ENCODE measurements around the gene SLC16A4. TPM values are rescaled to one million over a fixed set of nuclear protein-coding genes. Genes with fewer than 3 reads are reported as not detected.

The SLC16A4 gene
- total RNA-seq, 4 donors from 2014 or later = 10.5 to 16.9 (median 15.2) TPM

DNA sequence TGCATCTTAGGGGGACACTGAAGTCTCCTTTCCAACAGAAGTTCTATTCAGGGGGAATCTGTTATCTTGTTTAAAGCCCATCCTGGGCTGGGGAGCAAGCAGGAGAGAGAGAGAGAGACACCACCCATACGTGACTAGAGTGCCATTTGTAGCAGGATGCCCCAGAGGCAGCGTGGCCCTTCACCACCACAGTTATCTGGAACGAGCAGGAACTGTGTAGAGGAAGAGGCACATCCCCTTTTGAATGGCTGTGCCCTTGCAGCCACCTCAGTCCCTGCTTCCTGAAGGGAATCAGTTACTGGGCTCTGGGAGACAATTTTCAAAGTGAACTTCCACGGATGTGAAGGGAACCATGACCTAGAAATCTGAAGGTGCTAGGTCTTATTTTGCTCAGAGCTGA lies 36.0 kb upstream of the SLC16A4 start:
- TF ChIP-seq EP300 (IDR thresholded peaks at IDR 0.05) (no peak), POLR2AphosphoS5 (IDR thresholded peaks at IDR 0.05) (no peak), POLR2A (IDR thresholded peaks at IDR 0.05) (no peak)
- TF ChIP-seq, protein P1, sequence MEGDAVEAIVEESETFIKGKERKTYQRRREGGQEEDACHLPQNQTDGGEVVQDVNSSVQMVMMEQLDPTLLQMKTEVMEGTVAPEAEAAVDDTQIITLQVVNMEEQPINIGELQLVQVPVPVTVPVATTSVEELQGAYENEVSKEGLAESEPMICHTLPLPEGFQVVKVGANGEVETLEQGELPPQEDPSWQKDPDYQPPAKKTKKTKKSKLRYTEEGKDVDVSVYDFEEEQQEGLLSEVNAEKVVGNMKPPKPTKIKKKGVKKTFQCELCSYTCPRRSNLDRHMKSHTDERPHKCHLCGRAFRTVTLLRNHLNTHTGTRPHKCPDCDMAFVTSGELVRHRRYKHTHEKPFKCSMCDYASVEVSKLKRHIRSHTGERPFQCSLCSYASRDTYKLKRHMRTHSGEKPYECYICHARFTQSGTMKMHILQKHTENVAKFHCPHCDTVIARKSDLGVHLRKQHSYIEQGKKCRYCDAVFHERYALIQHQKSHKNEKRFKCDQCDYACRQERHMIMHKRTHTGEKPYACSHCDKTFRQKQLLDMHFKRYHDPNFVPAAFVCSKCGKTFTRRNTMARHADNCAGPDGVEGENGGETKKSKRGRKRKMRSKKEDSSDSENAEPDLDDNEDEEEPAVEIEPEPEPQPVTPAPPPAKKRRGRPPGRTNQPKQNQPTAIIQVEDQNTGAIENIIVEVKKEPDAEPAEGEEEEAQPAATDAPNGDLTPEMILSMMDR (IDR thresholded peaks at IDR 0.05) = no peak
- H3K27ac ChIP-seq = no peak overlapping the region
- H3K4me1 ChIP-seq = no peaks in the 10 kb centered on the region
- 40 to 45% methylated on average over 1 to 2 of the region's 4 CpGs for WGBS, 2 donors (ENCODE audit: low coverage in 1 of 2)
- H3K27me3 ChIP-seq = peaks cover 23% of the 10 kb centered on the region
- H3K9me3 ChIP-seq = no peaks in the 10 kb centered on the region
- H3K36me3 ChIP-seq = no peaks in the 10 kb centered on the region
- no peak overlapping the region for H3K4me3 ChIP-seq
- no peak for ATAC-seq

DNA sequence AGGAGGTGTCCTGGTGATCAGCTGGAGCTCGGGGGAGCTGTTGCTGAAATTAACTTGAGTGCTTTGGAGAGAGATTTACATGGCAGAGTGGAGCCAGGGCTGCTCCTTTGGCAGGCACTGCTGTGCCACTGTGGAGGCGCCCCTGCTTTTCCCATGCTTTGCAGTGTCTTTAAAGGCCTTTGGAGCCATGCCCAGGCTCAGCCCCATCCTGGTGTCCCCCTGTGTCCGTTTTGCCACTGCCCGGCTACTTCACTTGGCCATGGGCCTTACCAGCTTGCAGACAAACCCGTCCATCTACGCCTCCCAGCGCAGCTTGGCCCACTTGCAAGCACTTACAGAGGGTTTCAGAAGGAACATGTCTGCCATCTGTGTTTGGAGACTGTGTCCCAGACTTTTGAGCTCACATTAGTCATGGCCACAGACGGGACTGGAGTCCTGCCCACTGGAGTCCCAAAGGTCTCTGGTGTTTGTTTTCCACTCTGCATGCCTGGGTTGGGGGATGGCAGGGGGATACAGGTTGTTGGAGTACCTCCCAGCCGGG lies 34.9 kb upstream of the SLC16A4 start:
- 45 to 65% methylated on average over 4 of the region's 9 CpGs for WGBS, 2 donors (ENCODE audit: low coverage in 1 of 2)
- H3K9me3 ChIP-seq = no peaks in the 10 kb centered on the region
- H3K27ac ChIP-seq = peak overlapping the region in 1 of 4 donors; percentile 42
- peak; percentile 42 for ATAC-seq
- H3K27me3 ChIP-seq = peaks cover 12% of the 10 kb centered on the region
- no peak overlapping the region for H3K4me3 ChIP-seq
- H3K4me1 ChIP-seq = no peaks in the 10 kb centered on the region
- TF ChIP-seq, protein P1 (IDR thresholded peaks at IDR 0.05) = no peak
- peak; percentile 35 for TF ChIP-seq POLR2AphosphoS5 (IDR thresholded peaks at IDR 0.05)
- TF ChIP-seq EP300 (IDR thresholded peaks at IDR 0.05) = no peak
- TF ChIP-seq POLR2A (IDR thresholded peaks at IDR 0.05) = no peak
- H3K36me3 ChIP-seq = no peaks in the 10 kb centered on the region

DNA sequence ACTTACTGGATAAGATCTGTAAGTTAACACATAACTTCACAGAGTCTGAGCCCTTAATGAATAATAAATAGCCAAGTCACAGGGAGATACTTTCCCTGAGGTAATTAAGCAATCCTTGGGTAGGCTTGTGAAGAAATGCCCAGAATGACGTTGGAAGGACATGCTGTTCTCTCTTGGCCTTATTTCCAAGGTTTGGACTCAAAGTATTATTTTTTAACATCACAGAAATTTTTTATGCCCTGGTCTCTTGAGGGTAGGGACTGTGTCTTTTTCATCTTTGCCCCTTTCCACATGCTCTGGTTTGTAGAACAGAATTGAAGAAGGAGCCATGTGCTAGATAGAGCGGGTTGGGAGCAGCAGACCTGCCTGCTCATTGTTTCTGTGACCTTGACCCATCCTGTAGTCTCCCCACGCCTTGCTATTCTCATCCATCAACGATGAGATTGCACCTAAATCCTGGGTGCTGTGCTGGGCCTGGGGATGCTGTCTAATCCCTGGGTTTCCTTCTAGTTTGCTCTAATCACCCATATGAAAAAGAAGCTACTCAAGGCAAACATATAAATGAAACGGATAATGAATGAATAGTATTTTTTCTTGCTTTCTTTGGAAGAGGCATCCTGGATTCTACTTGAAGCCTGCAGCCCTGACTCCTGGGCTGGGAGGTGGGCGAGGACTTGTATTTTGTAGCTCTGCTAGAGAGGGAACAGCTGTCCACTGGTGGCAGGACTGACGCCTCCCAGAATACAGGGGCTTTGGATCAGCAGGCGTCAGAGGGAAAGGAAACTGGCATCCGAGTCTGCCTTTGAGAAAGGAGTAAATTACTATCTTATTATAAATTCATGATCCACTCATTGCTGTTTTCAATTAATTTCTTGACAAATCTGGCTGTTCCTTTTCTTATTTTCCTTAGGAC lies 34.1 kb upstream of the SLC16A4 start:
- no peaks in the 10 kb centered on the region for H3K36me3 ChIP-seq
- H3K27me3 ChIP-seq = peaks cover 4% of the 10 kb centered on the region
- WGBS, 2 donors (ENCODE audit: low coverage in 1 of 2) = 41 to 42% methylated on average over 5 to 7 of the region's 9 CpGs
- H3K4me3 ChIP-seq = no peak overlapping the region
- H3K4me1 ChIP-seq = no peaks in the 10 kb centered on the region
- TF ChIP-seq EP300 (IDR thresholded peaks at IDR 0.05) (no peak), POLR2AphosphoS5 (IDR thresholded peaks at IDR 0.05) (peak; percentile 86)
- TF ChIP-seq, protein P1 (IDR thresholded peaks at IDR 0.05) = no peak
- ATAC-seq = peak; percentile 53
- no peaks in the 10 kb centered on the region for H3K9me3 ChIP-seq
- peak overlapping the region in 1 of 4 donors; percentile 42 for H3K27ac ChIP-seq

DNA sequence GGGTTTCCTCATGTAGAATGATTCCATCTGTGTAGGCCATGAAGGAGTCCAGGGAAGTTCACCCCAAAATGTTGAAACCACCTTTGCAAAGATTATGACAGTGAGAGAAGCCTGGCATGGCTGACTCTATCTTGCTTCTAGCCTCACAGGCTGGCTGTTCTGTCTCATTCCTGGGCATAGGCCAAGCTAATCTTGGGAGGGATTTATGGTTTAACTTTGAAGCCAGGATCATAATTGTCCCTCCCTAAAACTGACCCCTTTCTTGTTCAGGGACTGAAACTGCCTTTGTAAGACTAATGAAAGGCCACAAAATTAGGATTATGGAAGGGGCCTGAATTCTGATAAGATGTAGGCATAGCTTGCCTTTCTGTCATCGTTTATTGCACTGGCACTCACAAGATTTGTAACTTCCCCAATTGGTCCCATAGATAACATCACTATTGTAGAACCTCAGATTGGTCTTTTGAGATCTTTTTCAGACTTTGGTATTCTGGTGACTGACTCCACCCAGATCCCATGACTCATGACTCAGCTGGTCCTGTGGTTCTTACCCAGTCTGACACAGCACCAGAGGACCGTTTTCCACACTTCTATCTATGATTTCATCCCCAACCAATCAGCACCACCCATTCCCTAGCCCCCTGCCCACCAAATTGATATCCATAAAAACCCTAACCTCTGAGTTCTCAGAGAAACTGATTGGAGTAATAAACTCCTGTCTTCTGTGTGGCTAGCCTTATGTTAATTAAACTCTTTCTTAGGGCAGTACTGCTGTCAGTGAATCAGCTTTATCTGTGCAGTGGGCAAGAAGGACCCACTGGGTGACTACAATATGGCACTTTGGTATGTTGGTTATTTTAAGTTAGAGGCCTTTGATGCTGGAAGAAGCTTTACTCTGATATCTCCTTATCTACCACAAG lies 30.3 kb upstream of the SLC16A4 start:
- Histone ChIP-seq H3K4me3 (no peak overlapping the region), H3K36me3 (no peaks in the 10 kb centered on the region), H3K9me3 (no peaks in the 10 kb centered on the region), H3K27ac (no peak overlapping the region), H3K27me3 (no peaks in the 10 kb centered on the region), H3K4me1 (no peaks in the 10 kb centered on the region)
- peak; percentile 57 for ATAC-seq
- TF ChIP-seq, protein P1 (IDR thresholded peaks at IDR 0.05) = no peak
- no peak for TF ChIP-seq POLR2AphosphoS5 (IDR thresholded peaks at IDR 0.05)
- TF ChIP-seq POLR2A (IDR thresholded peaks at IDR 0.05) = no peak
- no peak for TF ChIP-seq EP300 (IDR thresholded peaks at IDR 0.05)
- 43 to 51% methylated on average over 2 of the region's 2 CpGs for WGBS, 2 donors (ENCODE audit: low coverage in 1 of 2)

Data from gastroesophageal sphincter (tissue), 4 donors.